Tibial artery (tissue), 4 donors: ENCODE data around the gene ETS2.

Experiments
- DNase-seq, 2 donors: peaks; one replicate each; pipeline ENCODE4 v3.0.0-alpha.2; 2019
- H3K27ac ChIP-seq, 2 donors: fragments of 200-600 bp; sonication (generic) in 1 of 2; 1 replicate in 1 of 2; 2 replicates in 1 of 2; pipeline ENCODE4 v1.5.1; 2018 to 2019; ENCODE audit warnings: mild to moderate bottlenecking in 1 of 2
- H3K27me3 ChIP-seq, 2 donors: fragments of 200-600 bp; sonication (generic) in 1 of 2; one replicate each; pipeline versions ENCODE4 v1.5.1 to v1.6.0; 2016 to 2019
- H3K36me3 ChIP-seq, 3 donors: fragments of 200-600 bp; sonication (generic) in 2 of 3; one replicate each; pipeline ENCODE4 v1.5.1; 2016 to 2019; ENCODE audit warnings: mild to moderate bottlenecking in 2 of 3
- H3K4me1 ChIP-seq, 4 donors: fragments of 200-600 bp; sonication (generic) in 2 of 4; 1 replicate in 3 of 4; 2 replicates in 1 of 4; pipeline ENCODE4 v1.5.1; 2016 to 2019
- H3K4me3 ChIP-seq, 2 donors: fragments of 200-600 bp; sonication (generic) in 1 of 2; 1 replicate in 1 of 2; 2 replicates in 1 of 2; pipeline ENCODE4 v1.5.1; 2018 to 2019; ENCODE audit warnings: mild to moderate bottlenecking in 2 of 2
- H3K9me3 ChIP-seq, 3 donors: fragments of 200-600 bp; sonication (generic) in 1 of 3; one replicate each; pipeline ENCODE4 v1.5.1; 2016 to 2019
- CTCF ChIP-seq, 2 experiments: fragments of 200-600 bp in 1 of 2; fragments of 450-650 bp in 1 of 2; IDR thresholded peaks; one replicate each; pipeline ENCODE4 v1.5.1; 2017 to 2019; ENCODE audit warnings: antibody characterized with exemption in 2 of 2, mild to moderate bottlenecking in 1 of 2, moderate library complexity in 1 of 2
- intact Hi-C: fragments of 100-400 bp; cut with DNase I; formaldehyde crosslinking; loops from one replicate; pipeline ENCODE4 v1.15.0; 2023; ENCODE audit warnings: low total_unique reads

ETS2 gene

GRCh38 chr21:38769191-38769780 lies 36.4 kb upstream of the ETS2 start:
- no peak for TF ChIP-seq CTCF (IDR thresholded peaks at IDR 0.05)
- Histone ChIP-seq H3K9me3 (no peaks in the 10 kb centered on the region), H3K4me1 (peaks cover 0 to 39% (median 20%) of the 10 kb centered on the region in 4 donors), H3K36me3 (no peaks in the 10 kb centered on the region), H3K27me3 (no peaks in the 10 kb centered on the region), H3K27ac (peak overlapping the region; percentile 77 to 85), H3K4me3 (no peak overlapping the region)
- intact Hi-C loops: no loop called here
- no peak for DNase-seq

- H3K9me3 ChIP-seq: no peaks in the 10 kb centered on the region
- H3K4me1 ChIP-seq: peaks cover 0 to 53% (median 25%) of the 10 kb centered on the region in 4 donors
- H3K4me3 ChIP-seq: no peak overlapping the region
- H3K36me3 ChIP-seq: no peaks in the 10 kb centered on the region
- no peak overlapping the region for H3K27ac ChIP-seq
- DNase-seq: no peak
- TF ChIP-seq CTCF (IDR thresholded peaks at IDR 0.05): no peak
- intact Hi-C loops: no loop called here
- no peaks in the 10 kb centered on the region for H3K27me3 ChIP-seq
Observed at GRCh38 chr21:38770660-38771059, 35.1 kb upstream of the ETS2 start.

GRCh38 chr21:38771536-38771935 lies 34.2 kb upstream of the ETS2 start:
- H3K27me3 ChIP-seq: no peaks in the 10 kb centered on the region
- H3K36me3 ChIP-seq: no peaks in the 10 kb centered on the region
- H3K27ac ChIP-seq: no peak overlapping the region
- DNase-seq: no peak
- intact Hi-C loops: no loop called here
- H3K9me3 ChIP-seq: no peaks in the 10 kb centered on the region
- peaks cover 0 to 58% (median 25%) of the 10 kb centered on the region in 4 donors for H3K4me1 ChIP-seq
- H3K4me3 ChIP-seq: no peak overlapping the region
- no peak for TF ChIP-seq CTCF (IDR thresholded peaks at IDR 0.05)

- Histone ChIP-seq H3K9me3 (no peaks in the 10 kb centered on the region), H3K4me3 (no peak overlapping the region), H3K27ac (peak overlapping the region; percentile 57 to 63), H3K4me1 (peaks cover 0 to 58% (median 25%) of the 10 kb centered on the region in 4 donors), H3K36me3 (no peaks in the 10 kb centered on the region), H3K27me3 (no peaks in the 10 kb centered on the region)
- TF ChIP-seq CTCF (IDR thresholded peaks at IDR 0.05): no peak
- intact Hi-C loops: no loop called here
- no peak for DNase-seq
Observed at GRCh38 chr21:38772646-38773045, 33.1 kb upstream of the ETS2 start.

- Histone ChIP-seq H3K4me3 (no peak overlapping the region), H3K36me3 (no peaks in the 10 kb centered on the region), H3K27ac (peak overlapping the region; percentile 57 to 63), H3K27me3 (no peaks in the 10 kb centered on the region), H3K9me3 (no peaks in the 10 kb centered on the region), H3K4me1 (peaks cover 0 to 55% (median 24%) of the 10 kb centered on the region in 4 donors)
- peak; percentile 85 for DNase-seq
- TF ChIP-seq CTCF (IDR thresholded peaks at IDR 0.05): no peak
- intact Hi-C loops: no loop called here
Observed at GRCh38 chr21:38773099-38774061, 32.3 kb upstream of the ETS2 start.
